Measurements from ENCODE around the gene SCART1.
"Not testable (repeated sequence)": the region's sequence is repeated elsewhere in the genome, so short reads cannot be mapped to it uniquely, and the experiment has no call there.

The SCART1 gene

DNA sequence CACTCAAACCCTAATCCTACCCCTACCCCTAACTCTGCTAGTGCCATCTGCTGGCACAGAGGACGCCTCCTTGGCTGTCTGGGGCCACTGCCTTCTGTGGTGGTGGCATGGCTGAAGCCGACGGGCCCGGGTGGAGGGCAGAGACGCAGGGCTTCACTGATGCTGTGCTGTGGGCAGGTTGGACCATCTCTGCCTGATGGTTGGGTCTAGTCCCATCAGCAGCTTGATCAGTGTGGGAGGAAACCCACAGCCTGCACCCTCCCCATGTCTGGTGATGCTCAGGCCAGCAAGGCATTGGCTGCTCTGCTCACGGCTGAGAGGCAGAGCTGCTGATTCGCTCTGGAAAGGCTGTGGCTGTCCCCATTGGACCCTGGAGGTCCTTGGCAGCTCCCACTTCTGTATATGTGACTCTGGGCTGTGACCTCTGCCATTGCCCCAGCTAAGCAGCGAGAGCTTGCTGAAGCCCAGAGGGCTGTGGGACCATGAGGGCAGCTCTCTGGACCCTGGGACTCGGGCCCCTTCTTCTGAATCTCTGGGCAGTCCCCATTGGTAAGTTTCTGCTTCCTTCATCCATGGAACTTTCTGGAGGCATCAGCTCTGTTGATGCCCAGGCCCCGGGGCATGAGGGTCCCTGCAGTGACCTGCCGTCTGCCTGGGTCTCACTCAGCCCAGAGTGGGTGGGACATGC, at the start of gene SCART1:
SCART1 (plus strand) TSS at position 430 of the 688 bp plus-strand sequence; CDS start at position 483, 53 bp downstream.
- DNase-seq: no peak

DNA sequence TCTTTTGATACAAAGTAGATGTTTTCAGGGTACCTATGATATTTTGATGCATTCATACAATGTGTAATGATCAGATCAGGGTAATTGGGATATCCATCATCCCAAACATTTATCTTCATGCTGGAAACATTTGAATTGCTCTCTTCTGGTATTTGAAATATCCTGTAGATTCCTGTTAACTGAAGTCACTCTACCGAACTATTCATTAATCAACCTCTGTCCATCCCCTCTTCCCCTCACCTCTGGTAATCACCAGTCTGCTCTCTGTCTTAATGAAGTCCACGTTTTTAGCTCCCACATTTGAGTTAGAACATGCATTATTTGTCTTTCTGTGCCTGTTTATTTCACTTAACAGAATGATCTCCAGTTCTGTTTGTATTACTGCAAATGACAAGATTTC, 48.5 kb upstream of the SCART1 start:
- no peak for DNase-seq

DNA sequence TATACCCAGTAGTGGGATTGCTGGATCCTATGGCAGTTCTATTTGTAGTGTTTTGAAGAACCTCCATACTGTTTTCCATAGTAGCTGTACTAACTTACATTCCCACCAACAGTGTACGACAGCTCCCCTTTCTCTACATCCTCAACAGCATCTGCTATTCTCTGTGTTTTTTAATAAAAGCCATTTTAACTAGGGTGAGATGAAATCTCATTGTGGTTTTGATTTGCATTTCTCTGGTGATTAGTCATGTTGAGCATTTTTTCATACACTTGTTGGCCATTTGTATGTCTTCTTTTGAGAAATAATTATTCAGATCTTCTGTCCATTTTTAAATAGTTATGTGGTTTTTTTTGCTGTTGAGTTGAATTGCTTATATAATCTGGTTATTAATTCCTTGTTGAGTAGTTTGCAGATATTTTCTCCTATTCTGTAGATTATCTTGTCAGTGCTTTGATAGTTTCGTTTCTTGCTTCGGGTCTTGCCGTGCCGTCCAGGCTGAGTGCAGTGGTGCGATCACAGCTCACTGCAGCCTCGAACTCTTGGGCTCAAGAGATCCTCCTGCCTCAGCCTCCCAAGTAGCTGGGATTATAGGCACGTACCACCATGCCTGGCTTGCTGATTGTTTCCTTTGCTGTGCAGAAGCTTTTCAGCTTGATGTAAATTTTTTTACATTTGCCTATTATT, 47.8 kb upstream of the SCART1 start:
- no peak for DNase-seq

DNA sequence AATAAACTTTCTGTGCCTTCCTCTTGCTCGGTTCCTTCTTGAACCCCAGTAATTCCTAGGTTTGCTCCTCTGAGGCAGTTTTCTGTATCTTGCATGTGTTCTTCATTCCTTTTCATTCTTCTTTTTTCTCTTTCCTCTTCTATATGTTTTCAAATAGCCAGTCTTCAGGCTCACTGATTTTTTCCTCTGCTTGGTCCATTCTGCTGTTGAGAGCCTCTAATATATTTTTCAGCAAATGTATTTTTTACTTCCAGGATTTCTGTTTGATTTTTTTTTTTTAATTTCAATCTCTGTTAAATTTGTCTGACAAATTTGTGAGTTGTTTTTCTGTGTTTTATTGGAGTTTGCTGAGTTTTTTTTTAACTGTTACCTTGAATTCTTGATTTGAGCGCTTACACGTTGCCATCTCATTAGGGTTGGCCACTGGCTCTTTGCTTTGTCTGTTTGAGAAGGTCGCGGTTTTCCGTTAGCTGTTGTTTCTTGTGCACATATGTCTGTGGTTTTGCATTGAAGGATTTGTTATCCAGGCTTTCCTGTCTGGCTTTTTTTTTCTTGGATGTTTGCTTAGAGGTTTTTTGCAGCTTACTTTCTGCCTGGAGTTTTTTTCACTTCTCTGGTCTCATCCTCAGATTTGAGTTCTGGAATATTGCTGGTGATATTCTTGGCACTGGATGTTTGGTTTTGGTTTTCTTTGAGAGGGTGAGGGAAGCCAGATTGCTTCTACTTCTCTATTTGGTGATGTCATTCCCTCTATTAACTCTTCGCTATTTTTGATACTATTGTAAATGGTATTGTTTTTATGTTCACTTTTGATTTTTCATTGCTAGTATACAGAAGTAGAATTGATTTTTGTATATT, 42.0 kb upstream of the SCART1 start:
- no peak for DNase-seq

DNA sequence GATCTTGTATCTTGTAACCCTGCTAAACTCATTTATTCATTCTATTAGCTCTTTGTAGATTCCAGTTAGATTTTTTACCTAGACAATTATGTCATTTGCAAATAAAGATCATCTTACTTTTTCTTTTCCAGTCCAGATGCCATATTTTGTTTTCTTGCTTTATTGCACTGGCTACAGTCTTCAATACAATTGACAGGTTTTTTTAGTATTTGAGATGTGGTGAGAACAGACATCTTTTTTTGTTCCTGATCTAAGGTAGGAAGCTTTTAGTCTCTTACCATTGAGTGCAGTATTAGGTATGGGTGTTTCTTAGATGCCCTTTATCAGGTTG, 41.4 kb upstream of the SCART1 start:
- no peak for DNase-seq

DNA sequence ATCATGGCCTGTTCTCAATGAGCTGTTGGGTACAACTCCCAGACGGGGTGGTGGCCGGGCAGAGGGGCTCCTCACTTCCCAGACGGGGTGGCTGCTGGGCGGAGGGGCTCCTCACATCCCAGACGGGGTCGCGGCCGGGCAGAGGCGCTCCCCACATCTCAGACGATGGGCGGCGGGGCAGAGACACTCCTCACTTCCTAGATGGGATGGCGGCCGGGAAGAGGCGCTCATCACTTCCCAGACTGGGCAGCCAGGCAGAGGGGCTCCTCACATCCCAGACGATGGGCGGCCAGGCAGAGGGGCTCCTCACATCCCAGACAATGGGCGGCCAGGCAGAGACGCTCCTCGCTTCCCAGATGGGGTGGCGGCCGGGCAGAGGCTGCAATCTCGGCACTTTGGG, 39.3 kb upstream of the SCART1 start:
- not testable (repeated sequence) for DNase-seq

DNA sequence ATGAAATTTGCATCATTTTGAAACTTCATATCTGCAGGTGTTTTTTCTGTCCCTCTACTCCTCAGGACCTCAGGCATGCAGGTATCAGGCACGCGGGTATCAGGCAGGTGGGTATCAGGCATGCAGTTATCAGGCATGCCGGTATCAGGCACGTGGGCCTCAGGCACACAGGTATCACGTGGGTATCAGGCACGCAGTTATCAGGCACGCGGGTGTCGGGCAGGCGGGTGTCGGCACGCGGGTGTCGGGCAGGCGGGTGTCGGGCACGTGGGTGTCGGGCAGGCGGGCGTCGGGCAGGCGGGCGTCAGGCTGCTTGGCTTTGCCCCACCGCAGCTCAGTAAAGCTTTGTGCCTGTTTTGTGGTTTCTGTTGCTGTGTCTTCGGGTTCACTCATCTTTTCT, 38.0 kb upstream of the SCART1 start:
- no peak for DNase-seq

DNA sequence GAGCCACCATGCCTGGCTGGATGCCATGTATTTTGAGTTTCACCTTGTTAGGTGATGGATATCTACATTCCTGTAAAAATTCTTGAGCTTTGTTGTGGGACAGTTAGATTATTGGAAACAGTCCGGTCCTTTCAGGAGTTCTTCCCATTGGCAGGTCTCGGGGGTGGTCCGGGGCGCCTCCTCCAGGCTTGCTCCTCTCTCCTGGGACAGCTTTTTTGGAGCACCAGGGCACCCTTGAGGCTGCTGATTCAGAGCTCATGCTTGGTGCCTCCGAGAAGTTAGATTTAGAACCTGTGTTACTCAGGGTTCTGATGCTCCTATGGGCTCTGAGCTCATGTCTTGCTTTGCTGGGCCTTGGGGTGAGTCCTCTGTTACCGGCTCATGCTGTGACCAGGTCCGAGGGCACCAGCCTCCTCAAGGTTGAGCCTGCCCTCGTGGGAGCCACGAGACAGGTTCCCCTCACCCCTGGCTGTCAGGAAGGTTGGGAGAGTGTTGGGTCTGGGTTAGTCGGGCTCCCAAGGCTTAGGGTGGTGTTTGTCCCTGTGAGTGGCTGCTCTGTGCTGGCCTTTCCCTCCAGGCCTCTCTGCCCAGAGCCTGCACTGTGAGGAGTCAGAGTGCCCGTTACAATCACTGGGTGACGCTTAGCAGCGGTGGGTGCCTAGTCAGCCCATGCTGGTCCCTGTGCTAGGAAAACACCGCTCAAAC, 35.3 kb upstream of the SCART1 start:
- DNase-seq: no peak

DNA sequence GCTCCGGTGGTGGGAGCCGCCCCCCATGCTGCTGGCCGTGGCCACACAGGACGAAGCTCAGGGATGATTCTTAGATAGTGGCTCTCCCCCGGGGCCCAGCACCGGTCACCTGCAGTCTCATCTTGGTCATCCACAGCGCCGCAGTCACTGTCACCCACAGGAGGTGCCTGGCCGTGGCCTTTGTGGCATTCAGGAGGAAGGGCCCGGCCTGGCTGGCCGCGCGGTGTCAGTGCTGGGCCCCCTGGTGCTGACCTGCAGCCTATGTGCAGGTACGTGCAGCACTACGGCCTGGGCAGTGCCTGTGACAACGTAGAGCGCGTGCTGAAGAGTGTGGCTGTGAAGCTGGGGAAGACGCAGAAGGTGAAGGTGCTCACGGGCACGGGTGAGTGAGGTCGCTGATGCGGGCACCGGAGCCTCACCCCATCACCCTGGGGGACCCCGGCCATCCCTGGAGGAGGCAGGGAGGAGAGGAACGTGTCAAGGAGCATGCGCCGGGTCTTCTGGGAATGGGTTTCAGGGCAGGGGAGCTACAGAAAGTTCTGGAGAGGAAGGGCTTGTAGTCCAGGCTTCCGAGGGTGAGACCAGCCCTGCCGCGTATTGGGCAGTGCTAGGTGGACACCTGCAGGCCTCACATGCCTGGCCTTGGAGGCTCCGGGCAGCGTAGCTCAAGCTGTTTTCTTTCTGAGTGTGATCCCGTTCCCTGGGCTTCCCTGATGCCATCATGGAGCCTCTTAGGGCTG, 34.4 kb upstream of the SCART1 start:
- no peak for DNase-seq

DNA sequence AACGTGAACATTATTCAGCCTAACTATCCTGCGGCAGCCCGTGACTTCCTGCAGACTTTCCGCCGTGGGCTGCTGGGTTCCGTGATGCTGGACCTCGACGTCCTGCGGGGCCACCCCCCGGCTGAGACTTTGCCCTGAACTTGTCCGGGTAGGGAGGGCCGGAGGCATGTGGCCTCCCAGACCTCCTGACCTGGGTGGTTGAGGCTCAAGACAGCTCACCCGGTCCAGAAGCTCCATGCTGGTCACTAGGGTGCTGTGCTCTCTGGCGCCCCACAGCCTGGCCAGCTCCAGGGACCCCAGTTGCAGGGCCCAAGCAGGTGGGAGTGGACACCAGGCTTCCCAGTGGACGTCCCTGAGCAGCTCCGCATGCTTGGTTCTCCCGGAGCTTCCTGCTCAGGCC, 33.7 kb upstream of the SCART1 start:
- no peak for DNase-seq

DNA sequence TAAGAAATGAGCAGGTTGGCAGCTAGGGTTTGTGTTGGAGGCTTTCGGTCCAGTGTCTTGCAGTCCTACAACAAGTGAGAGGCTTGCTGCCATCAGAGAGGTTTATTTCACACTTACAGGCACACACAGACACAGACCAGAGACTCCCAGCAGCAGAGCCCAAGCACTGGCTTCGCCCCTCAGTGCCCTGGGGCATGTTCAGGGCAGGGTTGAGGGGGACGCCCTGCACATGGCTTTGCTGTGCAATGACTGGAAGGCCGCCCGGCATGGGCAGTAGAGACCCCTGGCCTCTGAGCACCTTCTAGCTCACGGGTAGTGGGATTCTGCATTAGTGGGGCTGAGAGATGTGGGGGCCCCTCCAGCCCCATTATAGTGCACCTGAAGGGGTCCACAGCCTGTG, 33.2 kb upstream of the SCART1 start:
- DNase-seq: no peak

DNA sequence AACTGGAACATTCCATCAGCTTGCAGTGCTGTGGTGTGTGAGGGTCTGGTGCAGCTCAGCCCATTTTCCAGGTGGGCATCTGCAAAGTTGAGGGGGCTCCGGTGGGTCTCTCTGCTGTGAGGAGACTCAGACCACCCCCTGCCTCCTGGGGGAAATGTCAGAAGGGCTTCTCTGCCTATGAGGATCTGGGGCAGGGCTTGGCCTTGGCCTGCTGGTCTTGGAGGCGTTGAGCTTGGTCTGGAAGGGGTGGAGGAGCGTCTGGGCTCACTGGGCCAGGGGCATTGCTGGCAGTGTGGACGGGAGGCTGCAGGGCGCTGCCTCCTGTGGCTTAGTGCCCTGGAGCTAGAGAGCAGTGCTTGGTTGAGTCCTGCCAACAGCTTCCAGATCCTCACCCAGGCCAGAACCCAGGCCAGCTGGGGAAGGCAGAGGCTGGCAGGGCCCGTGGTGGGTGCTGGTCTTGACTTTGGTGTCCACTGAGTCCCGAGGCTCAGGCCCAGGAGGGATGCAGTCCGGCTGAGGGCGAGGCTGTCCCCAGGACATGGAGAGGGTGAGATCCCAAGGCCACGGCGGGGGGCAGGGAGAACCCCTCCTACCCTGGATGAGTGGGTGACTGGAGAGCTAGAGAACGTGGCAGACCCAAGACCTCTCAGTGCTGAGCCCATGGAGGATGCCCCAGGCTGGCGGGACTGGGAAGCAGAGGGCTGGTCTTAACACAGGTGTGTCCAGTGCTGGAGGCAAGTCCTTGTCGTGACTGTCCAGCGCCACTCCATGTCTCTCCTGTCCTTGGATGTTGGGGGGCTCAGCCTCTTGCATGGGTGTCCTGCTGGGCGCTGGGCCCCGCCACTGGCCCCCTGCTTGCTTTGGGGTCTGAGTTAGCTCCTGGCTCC, 32.2 kb upstream of the SCART1 start:
- no peak for DNase-seq

DNA sequence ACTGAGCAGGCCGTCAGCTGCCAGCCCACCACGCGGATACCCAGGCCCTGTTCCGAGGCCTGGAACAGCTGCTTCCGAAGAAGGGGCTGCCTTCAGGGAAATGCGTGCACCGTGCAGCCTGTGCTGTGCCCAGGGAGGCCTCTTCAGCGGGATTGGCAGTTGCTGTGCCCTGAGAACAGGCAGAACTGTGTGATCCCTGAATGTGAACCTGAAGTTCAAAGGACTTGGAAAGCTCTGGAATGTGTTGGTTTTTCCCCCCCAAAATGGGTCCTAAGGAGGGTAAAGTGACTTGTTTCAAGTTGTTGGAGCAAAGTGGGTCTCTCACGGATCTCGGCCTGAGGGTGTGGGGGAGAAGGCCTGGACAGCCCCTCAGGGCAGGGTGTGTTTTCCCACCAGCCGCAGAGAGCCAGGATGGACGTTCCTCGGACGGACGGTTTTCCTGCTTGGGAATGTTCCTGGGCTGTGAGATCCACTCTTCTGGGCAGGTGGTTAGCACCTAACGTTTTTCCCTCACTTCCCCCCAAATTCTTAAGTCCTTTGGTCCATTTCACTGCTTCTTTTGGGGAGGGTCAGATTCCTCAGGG, 31.4 kb upstream of the SCART1 start:
- no peak for DNase-seq

DNA sequence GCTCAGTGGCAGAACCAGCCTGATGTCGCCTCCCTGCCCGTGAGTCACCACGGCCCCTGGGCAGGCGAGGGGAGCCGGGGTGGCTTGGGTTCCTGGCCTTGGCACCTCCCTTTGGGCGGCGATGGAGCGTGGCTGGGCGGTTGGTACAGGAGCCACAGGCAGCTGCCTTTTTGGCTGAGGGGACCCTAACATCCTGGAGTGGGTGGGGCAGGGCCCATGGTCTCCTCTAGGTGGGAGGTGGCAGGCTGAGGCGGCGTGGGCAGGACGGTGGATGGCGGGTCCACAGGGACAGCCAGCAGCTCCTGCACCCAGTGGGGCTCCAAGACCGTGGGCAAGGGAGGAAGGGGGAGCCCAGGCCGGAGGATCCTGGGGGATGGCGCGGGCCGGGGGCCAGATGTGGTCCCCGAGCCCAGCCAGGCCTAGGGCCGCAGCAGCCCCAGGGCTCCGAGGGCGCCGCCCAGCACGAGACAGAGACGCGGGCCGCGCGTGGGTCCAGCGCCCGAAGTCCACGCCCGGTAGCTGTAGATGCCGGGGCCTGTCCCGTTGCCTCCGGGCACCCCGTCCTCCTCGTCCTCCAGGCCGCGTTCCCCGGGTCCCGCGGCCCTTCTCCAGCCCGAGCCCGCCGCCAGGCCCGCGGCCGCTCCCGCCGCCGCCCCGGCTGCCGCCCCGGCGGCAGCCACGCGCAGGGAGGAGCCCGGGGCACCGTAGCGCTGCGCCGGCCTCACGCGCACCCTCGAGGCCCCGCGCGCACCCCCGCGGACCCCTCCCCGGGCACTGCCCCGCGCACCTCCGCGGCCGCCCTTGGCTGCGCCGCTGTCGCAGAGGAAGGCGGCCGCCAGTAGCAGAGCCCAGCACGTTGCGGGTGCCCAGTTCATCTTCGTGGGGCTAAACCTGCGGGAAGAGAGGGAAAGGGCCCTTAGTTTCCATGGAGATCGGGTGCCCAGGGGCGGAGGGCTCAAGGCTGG, 30.7 kb upstream of the SCART1 start:
- DNase-seq: peak; percentile 41

DNA sequence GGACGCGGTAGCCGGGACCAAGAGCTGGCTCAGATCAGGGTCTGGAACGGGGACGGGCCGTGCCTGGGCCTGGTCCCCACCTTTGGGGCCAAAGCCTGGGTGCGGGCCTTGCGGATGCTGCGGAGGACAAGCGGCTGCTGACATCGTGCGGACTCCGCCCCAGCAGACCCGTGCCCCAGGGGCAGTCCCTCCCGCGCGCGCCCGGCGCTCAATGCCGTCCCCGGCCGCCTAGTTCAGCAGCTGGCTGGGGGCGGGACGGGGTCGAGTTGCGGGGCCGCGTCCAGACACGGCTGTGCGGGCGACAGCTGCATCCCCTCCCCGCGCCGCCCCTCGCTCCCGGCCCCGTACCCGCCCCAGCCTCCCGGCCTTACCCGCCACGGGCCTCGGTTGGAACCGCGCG, 29.6 kb upstream of the SCART1 start:
- not testable (repeated sequence) for DNase-seq

DNA sequence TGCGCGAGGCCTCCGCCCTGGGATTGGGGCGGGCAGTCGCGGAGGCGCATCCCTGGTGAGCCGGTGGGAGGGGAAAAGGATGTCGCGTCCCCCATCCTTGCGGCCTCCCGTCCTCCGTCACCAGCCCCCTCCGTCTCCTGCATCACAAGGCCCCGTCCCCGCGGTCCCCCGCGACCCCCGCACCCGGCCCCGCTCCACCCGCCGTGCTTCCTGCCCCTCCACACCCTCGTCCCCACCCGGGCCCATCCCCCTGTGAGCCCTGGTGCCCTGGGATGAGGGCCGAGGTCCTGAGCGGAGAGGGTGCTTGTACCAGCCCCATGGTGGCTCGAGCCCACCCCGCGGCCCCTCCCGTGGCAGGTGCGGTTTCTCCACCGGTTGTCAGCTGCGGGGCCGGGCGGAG, 29.1 kb upstream of the SCART1 start, which contains the start of gene SPRN:
SPRN (minus strand) TSS at position 25 of the 400 bp plus-strand sequence. CDS start 944 bp downstream, outside the sequence.
- DNase-seq: not testable (repeated sequence)

DNA sequence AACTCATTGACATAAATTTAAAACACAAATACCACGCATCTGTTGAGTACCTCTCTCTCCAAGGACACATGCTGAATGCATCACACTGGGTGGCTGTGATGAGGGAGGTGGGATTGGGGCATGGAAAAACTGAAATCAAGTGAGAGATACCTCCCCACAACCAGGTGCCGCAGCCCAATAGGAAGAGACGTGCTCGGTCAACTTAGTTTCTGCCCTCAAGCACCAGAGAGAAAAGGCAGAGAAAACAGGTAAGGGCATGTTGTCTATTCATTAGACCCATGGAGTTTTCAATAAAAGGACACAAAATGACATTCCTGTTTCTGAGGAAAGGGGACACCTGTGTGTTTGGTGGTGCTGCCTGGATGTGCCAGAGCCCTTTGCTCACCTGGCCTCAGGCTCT, 24.2 kb upstream of the SCART1 start:
- DNase-seq: not testable (repeated sequence)

DNA sequence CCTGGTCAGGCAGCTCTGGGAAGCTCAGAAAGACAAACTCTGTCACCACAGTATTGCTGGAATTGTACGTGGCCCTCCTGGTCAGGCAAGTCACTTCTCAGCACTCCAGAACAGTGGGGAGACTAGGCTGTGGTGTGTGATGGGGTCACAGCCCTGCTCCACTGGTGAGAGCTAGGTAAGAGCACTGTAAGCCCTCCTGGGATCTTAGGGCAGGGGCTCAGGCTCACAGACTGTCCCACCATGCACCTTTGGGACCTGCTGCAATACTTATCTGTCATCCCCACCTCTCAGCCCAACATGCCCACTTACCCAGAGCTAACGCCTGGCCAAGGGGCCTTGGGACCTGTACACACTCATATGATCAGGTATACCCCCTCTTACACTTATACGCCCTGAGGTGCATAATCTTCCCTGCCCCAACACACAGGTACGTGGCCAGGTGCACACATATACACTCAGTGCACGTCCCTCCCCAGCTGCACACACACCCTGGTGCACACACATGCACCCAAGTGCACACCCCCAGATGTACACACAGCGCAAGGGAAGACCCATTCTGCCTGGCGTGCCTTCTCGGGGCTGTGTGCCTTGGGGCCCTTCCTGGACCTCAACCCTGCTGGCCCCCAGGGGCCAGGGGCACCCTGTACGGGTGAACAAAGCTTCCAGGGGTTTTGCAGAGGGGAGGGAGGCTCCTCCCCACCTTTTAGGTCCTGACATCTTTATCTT, 21.7 kb upstream of the SCART1 start:
- not testable (repeated sequence) for DNase-seq

DNA sequence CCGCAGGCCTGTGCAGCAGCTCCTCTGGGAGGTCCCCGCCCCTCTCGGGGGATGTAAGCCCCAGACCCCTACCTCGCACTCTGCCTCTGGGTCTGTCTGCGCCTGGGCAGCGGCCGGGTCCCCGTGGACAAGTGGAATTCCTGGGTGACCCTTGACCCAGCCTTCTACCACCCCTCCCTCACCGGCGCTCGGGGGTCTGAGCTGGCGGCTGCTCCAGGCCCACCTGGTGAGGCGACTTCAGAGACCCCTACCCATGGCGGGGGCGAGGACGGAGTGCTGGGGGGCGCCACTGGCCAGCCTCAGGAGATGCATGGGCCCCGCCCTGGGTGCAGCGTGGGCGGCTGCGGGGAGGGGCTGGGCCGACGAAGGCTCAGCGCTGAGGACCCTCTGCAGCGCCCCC, 21.0 kb upstream of the SCART1 start:
- not testable (repeated sequence) for DNase-seq
